ENCODE results near the gene ARRDC1.
"Not testable (repeated sequence)": the region's sequence is repeated elsewhere in the genome, so short reads cannot be mapped to it uniquely, and the experiment has no call there.

ARRDC1 gene

GRCh38 chr9:137613259-137613658 lies 7.8 kb downstream of the ARRDC1 start:
- Mint-ChIP-seq H3K36me3 (ENCODE audit: low read depth) (peaks cover 16% of the 10 kb centered on the region), H3K27ac (no peak overlapping the region), H3K27me3 (ENCODE audit: low read depth) (no peaks in the 10 kb centered on the region), H3K9me3 (no peaks in the 10 kb centered on the region), H3K4me1 (ENCODE audit: low read depth) (peaks cover 13% of the 10 kb centered on the region), H3K4me3 (no peak overlapping the region)
- DNase-seq (ENCODE audit: low spot score) = no peak

- Mint-ChIP-seq H3K36me3 (ENCODE audit: low read depth) (peaks cover 13% of the 10 kb centered on the region), H3K9me3 (no peaks in the 10 kb centered on the region), H3K4me3 (no peak overlapping the region), H3K27ac (no peak overlapping the region), H3K4me1 (ENCODE audit: low read depth) (peaks cover 13% of the 10 kb centered on the region), H3K27me3 (ENCODE audit: low read depth) (no peaks in the 10 kb centered on the region)
- DNase-seq (ENCODE audit: low spot score) = no peak
Observed at GRCh38 chr9:137613738-137614523, 8.4 kb downstream of the ARRDC1 start.

- Mint-ChIP-seq H3K9me3 (no peaks in the 10 kb centered on the region), H3K27me3 (ENCODE audit: low read depth) (no peaks in the 10 kb centered on the region), H3K27ac (no peak overlapping the region), H3K36me3 (ENCODE audit: low read depth) (peaks cover 13% of the 10 kb centered on the region), H3K4me1 (ENCODE audit: low read depth) (peaks cover 13% of the 10 kb centered on the region), H3K4me3 (no peak overlapping the region)
- DNase-seq (ENCODE audit: low spot score) = no peak
Observed at GRCh38 chr9:137614631-137615386, 9.3 kb downstream of the ARRDC1 start.

- Mint-ChIP-seq H3K27ac (no peak overlapping the region), H3K4me1 (ENCODE audit: low read depth) (peaks cover 17% of the 10 kb centered on the region), H3K4me3 (no peak overlapping the region), H3K9me3 (no peaks in the 10 kb centered on the region), H3K27me3 (ENCODE audit: low read depth) (no peaks in the 10 kb centered on the region), H3K36me3 (ENCODE audit: low read depth) (peaks cover 16% of the 10 kb centered on the region)
- no peak for DNase-seq (ENCODE audit: low spot score)
Observed at GRCh38 chr9:137615387-137615871, 9.9 kb downstream of the ARRDC1 start.

- Mint-ChIP-seq H3K27me3 (ENCODE audit: low read depth) (no peaks in the 10 kb centered on the region), H3K9me3 (no peaks in the 10 kb centered on the region), H3K4me3 (peak within 1 kb of the TSS; percentile 89), H3K27ac (peak within 1 kb of the TSS; percentile 94), H3K36me3 (ENCODE audit: low read depth) (peaks cover 16% of the 10 kb centered on the region), H3K4me1 (ENCODE audit: low read depth) (peaks cover 27% of the 10 kb centered on the region)
- peak; percentile 93 for DNase-seq (ENCODE audit: low spot score)
Observed at GRCh38 chr9:137618105-137619067, 12.9 kb downstream of the ARRDC1 start, which contains the start of gene EHMT1. TSS of gene EHMT1 (plus strand) at chr9:137619005. CDS start at chr9:137619029, 24 bp downstream.

- no peak for DNase-seq (ENCODE audit: low spot score)
- Mint-ChIP-seq H3K27ac (peak overlapping the region; percentile 55), H3K36me3 (ENCODE audit: low read depth) (peaks cover 18% of the 10 kb centered on the region), H3K4me1 (ENCODE audit: low read depth) (peaks cover 29% of the 10 kb centered on the region), H3K4me3 (peak overlapping the region; percentile 83), H3K9me3 (no peaks in the 10 kb centered on the region), H3K27me3 (ENCODE audit: low read depth) (no peaks in the 10 kb centered on the region)
Observed at GRCh38 chr9:137619240-137620047, 14.0 kb downstream of the ARRDC1 start.

GRCh38 chr9:137620048-137620405 lies 14.5 kb downstream of the ARRDC1 start:
- no peaks in the 10 kb centered on the region for H3K27me3 Mint-ChIP-seq (ENCODE audit: low read depth)
- H3K4me3 Mint-ChIP-seq = peak overlapping the region; percentile 83
- H3K36me3 Mint-ChIP-seq (ENCODE audit: low read depth) = peaks cover 15% of the 10 kb centered on the region
- H3K27ac Mint-ChIP-seq = peak overlapping the region; percentile 55
- peaks cover 29% of the 10 kb centered on the region for H3K4me1 Mint-ChIP-seq (ENCODE audit: low read depth)
- no peak for DNase-seq (ENCODE audit: low spot score)
- no peaks in the 10 kb centered on the region for H3K9me3 Mint-ChIP-seq

GRCh38 chr9:137620581-137620980 lies 15.1 kb downstream of the ARRDC1 start:
- Mint-ChIP-seq H3K27ac (no peak overlapping the region), H3K9me3 (no peaks in the 10 kb centered on the region), H3K4me3 (peak overlapping the region; percentile 14), H3K27me3 (ENCODE audit: low read depth) (no peaks in the 10 kb centered on the region), H3K36me3 (ENCODE audit: low read depth) (peaks cover 19% of the 10 kb centered on the region), H3K4me1 (ENCODE audit: low read depth) (peaks cover 35% of the 10 kb centered on the region)
- DNase-seq (ENCODE audit: low spot score) = no peak

- H3K4me1 Mint-ChIP-seq (ENCODE audit: low read depth) = peaks cover 35% of the 10 kb centered on the region
- DNase-seq (ENCODE audit: low spot score) = no peak
- peak overlapping the region; percentile 14 for H3K4me3 Mint-ChIP-seq
- no peaks in the 10 kb centered on the region for H3K27me3 Mint-ChIP-seq (ENCODE audit: low read depth)
- H3K27ac Mint-ChIP-seq = no peak overlapping the region
- H3K36me3 Mint-ChIP-seq (ENCODE audit: low read depth) = peaks cover 20% of the 10 kb centered on the region
- no peaks in the 10 kb centered on the region for H3K9me3 Mint-ChIP-seq
Observed at GRCh38 chr9:137621131-137621757, 15.8 kb downstream of the ARRDC1 start.

GRCh38 chr9:137622211-137622610 lies 16.7 kb downstream of the ARRDC1 start:
- H3K9me3 Mint-ChIP-seq; H3K4me3 Mint-ChIP-seq; DNase-seq (ENCODE audit: low spot score); H3K27me3 Mint-ChIP-seq (ENCODE audit: low read depth): not testable (repeated sequence)
- H3K27ac Mint-ChIP-seq = peak overlapping the region; percentile 49
- peaks cover 19% of the 10 kb centered on the region for H3K36me3 Mint-ChIP-seq (ENCODE audit: low read depth)
- H3K4me1 Mint-ChIP-seq (ENCODE audit: low read depth) = peaks cover 36% of the 10 kb centered on the region

GRCh38 chr9:137626464-137626863 lies 21.0 kb downstream of the ARRDC1 start:
- Mint-ChIP-seq H3K36me3 (ENCODE audit: low read depth) (peaks cover 22% of the 10 kb centered on the region), H3K4me3 (peak overlapping the region; percentile 51), H3K4me1 (ENCODE audit: low read depth) (peaks cover 33% of the 10 kb centered on the region), H3K9me3 (no peaks in the 10 kb centered on the region), H3K27me3 (ENCODE audit: low read depth) (no peaks in the 10 kb centered on the region), H3K27ac (no peak overlapping the region)
- DNase-seq (ENCODE audit: low spot score) = no peak

GRCh38 chr9:137627406-137627805 lies 21.9 kb downstream of the ARRDC1 start:
- H3K9me3 Mint-ChIP-seq; H3K27ac Mint-ChIP-seq; DNase-seq (ENCODE audit: low spot score); H3K27me3 Mint-ChIP-seq (ENCODE audit: low read depth): not testable (repeated sequence)
- Mint-ChIP-seq H3K4me1 (ENCODE audit: low read depth) (peaks cover 33% of the 10 kb centered on the region), H3K36me3 (ENCODE audit: low read depth) (peaks cover 22% of the 10 kb centered on the region), H3K4me3 (peak overlapping the region; percentile 15)

Measured in T-helper 2 cell treated with Interferon-gamma antibody and Interleukin-4, amounts not matched to agents 5 μg/mL and 100 μg/mL, for 36 hours (primary cell).